ENCODE results near the gene ZNF440.

Gene ZNF440

GRCh38 chr19:11780431-11781020, 33.5 kb upstream of the ZNF440 start:
- DNase-seq (ENCODE audit: low read depth, low spot score) = no peak
- no peak for TF ChIP-seq CTCF (IDR thresholded peaks at IDR 0.05; ENCODE audit: insufficient read depth, low read length, missing control alignments)
- ChIA-PET CTCF (interaction anchor here (5.9 kb wide), 1 partner anchor 16 kb away, joined by 31 read pairs; the partner anchor contains the start of gene ZNF491), POLR2A (no interaction called here)
- no peak overlapping the region for H3K4me3 ChIP-seq (ENCODE audit: low read depth, low read length)

GRCh38 chr19:11781295-11782057, 32.6 kb upstream of the ZNF440 start:
- ChIA-PET POLR2A (no interaction called here), CTCF (interaction anchor here (5.9 kb wide), 1 partner anchor 16 kb away, joined by 31 read pairs; the partner anchor contains the start of gene ZNF491)
- DNase-seq (ENCODE audit: low read depth, low spot score) = no peak
- no peak for TF ChIP-seq CTCF (IDR thresholded peaks at IDR 0.05; ENCODE audit: insufficient read depth, low read length, missing control alignments)
- no peak overlapping the region for H3K4me3 ChIP-seq (ENCODE audit: low read depth, low read length)

GRCh38 chr19:11783767-11784166, 30.3 kb upstream of the ZNF440 start:
- ChIA-PET CTCF (interaction anchor here (1.0 kb wide), 1 partner anchor 14 kb away, joined by 5 read pairs; no protein-coding TSS in a partner anchor), POLR2A (no interaction called here)
- DNase-seq (ENCODE audit: low read depth, low spot score) = no peak
- H3K4me3 ChIP-seq (ENCODE audit: low read depth, low read length) = no peak overlapping the region
- TF ChIP-seq CTCF (IDR thresholded peaks at IDR 0.05; ENCODE audit: insufficient read depth, low read length, missing control alignments) = no peak

- no peak overlapping the region for H3K4me3 ChIP-seq (ENCODE audit: low read depth, low read length)
- CTCF ChIA-PET = interaction anchor here (1.0 kb wide), 1 partner anchor 13 kb away, joined by 5 read pairs; no protein-coding TSS in a partner anchor
- no peak for DNase-seq (ENCODE audit: low read depth, low spot score)
- no peak for TF ChIP-seq CTCF (IDR thresholded peaks at IDR 0.05; ENCODE audit: insufficient read depth, low read length, missing control alignments)
- POLR2A ChIA-PET = no interaction called here
Observed at GRCh38 chr19:11784356-11784755, 29.7 kb upstream of the ZNF440 start.

GRCh38 chr19:11787536-11787935, 26.5 kb upstream of the ZNF440 start:
- no peak overlapping the region for H3K4me3 ChIP-seq (ENCODE audit: low read depth, low read length)
- no peak for DNase-seq (ENCODE audit: low read depth, low spot score)
- CTCF ChIA-PET = interaction anchor here (2.8 kb wide), 1 partner anchor 10 kb away, joined by 19 read pairs; the partner anchor contains the start of gene ZNF491
- no peak for TF ChIP-seq CTCF (IDR thresholded peaks at IDR 0.05; ENCODE audit: insufficient read depth, low read length, missing control alignments)
- POLR2A ChIA-PET = no interaction called here

GRCh38 chr19:11792942-11793341, 21.1 kb upstream of the ZNF440 start:
- DNase-seq (ENCODE audit: low read depth, low spot score) = no peak
- CTCF ChIA-PET = no interaction called here
- no peak for TF ChIP-seq CTCF (IDR thresholded peaks at IDR 0.05; ENCODE audit: insufficient read depth, low read length, missing control alignments)
- POLR2A ChIA-PET = no interaction called here
- H3K4me3 ChIP-seq (ENCODE audit: low read depth, low read length) = no peak overlapping the region
